Muscle layer of duodenum (tissue), 2 donors: ENCODE results near the gene C10orf90.

Experiments
- H3K27ac ChIP-seq: one replicate; pipeline ENCODE4 v1.7.0; 2013; ENCODE audit warnings: mild to moderate bottlenecking, low read length
- H3K27me3 ChIP-seq: one replicate; pipeline ENCODE4 v1.7.0; 2013; ENCODE audit warnings: low read depth, mild to moderate bottlenecking, control low read depth, low read length
- H3K36me3 ChIP-seq, 2 donors: one replicate each; pipeline ENCODE4 v1.7.0; 2013; ENCODE audit warnings: low read length in 2 of 2, control low read depth in 1 of 2, mild to moderate bottlenecking in 1 of 2; ENCODE audit not compliant: insufficient read depth in 2 of 2, control insufficient read depth in 1 of 2
- H3K4me1 ChIP-seq, 2 donors: one replicate each; pipeline ENCODE4 v1.7.0; 2013; ENCODE audit warnings: low read length in 2 of 2, mild to moderate bottlenecking in 2 of 2, control low read depth in 1 of 2, moderate library complexity in 1 of 2; ENCODE audit not compliant: insufficient read depth in 2 of 2, control insufficient read depth in 1 of 2
- H3K4me3 ChIP-seq, 2 donors: one replicate each; pipeline ENCODE4 v1.7.0; 2013; ENCODE audit warnings: low read length in 2 of 2, low read depth in 1 of 2, mild to moderate bottlenecking in 1 of 2
- H3K9me3 ChIP-seq, 2 donors: one replicate each; pipeline ENCODE4 v1.7.0; 2013; ENCODE audit warnings: low read length in 2 of 2, control low read depth in 1 of 2, mild to moderate bottlenecking in 1 of 2; ENCODE audit not compliant: control insufficient read depth in 1 of 2
- donor health status: healthy.

The C10orf90 gene

DNA sequence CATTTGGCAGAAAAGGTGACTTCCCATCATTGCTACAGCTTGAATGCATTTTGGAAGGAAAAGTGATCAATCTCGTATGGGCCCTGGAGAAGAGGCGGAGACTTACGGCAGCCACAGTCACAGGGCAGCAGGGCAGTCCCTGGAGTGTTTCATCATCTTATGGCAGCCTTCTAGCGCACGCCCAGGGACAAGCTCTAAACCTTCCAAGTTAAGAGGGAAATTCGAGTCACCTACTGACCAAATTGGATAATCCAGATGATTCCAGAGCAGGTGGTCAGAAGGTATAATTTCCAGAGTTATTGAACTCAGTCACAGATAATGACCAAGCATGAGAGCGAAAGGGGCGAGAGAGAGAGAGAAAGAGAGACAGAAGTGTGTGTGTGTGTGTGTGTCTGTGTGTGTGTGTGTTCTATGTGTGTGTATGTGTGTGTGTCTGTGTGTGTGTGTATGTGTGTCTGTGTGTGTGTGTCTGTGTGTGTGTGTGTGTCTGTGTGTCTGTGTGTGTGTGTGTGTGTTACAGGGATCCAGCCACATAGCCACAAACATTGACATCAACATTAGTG lies 158.5 kb downstream of the C10orf90 start:
- H3K4me3 ChIP-seq: no peak overlapping the region
- no peaks in the 10 kb centered on the region for H3K9me3 ChIP-seq
- H3K4me1 ChIP-seq: no peaks in the 10 kb centered on the region
- H3K27ac ChIP-seq: no peak overlapping the region
- no peaks in the 10 kb centered on the region for H3K27me3 ChIP-seq
- H3K36me3 ChIP-seq: no peaks in the 10 kb centered on the region

DNA sequence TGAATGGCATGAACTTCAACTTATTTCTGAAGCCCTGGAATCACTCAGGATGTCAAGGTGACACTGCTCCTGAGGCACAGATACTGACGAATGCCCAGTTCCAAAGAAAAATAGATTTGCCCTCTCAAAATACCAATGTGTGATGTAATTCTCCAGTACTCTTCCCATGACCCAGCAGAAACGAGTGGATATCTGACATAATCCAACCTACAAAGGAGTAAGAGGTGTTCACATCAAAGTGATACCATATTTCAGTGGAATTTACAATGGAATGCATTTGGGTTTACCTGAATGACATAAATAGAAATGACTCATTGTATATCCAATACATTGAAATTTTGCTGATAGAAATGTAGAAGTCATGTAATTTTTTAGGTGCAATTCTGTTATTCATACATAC lies 161.3 kb downstream of the C10orf90 start:
- Histone ChIP-seq H3K4me1 (no peaks in the 10 kb centered on the region), H3K9me3 (no peaks in the 10 kb centered on the region), H3K27ac (no peak overlapping the region), H3K36me3 (no peaks in the 10 kb centered on the region), H3K4me3 (no peak overlapping the region), H3K27me3 (no peaks in the 10 kb centered on the region)

DNA sequence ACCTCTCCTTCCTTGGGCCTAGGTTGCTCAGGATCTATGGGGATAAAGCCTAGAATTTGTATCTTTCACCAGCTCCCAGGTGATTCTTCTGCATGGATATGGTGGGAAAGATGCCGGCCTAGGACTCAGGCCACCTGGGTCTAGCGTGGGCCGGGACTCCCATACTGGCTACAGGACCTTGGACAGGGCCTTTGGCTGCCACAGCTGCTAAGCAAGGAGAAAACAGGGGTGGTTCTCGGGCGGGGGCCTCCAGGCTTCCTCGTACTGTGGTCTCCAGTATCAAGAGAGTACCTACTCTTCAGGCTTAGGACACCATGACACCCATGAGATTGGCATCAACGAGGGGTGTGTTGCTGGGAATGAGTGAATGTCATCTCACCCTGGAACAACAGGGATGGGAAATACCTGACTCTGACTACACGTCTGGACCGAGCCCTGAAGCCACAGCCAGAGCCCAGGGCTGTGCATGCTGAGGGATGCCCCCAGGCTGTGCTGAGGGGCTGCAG lies 161.9 kb downstream of the C10orf90 start:
- H3K4me1 ChIP-seq: no peaks in the 10 kb centered on the region
- no peaks in the 10 kb centered on the region for H3K27me3 ChIP-seq
- no peak overlapping the region for H3K4me3 ChIP-seq
- H3K27ac ChIP-seq: no peak overlapping the region
- H3K36me3 ChIP-seq: no peaks in the 10 kb centered on the region
- H3K9me3 ChIP-seq: no peaks in the 10 kb centered on the region

DNA sequence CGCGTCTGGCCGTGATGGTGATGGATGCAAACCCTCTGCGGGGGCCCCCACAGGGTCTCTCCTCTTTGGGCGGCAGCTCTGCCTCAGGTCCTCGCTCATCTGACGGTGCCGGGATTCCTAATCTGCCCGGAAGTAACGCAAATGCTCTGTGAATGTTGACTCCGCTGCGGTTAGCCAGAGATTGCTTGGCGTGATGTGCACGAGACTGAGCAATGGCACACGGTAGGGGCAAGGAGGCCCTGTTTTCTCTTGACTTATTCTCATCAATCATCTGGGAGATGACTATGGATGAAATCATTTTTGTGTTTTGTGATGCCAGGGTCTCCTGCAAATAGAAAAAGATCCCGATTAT lies 165.8 kb downstream of the C10orf90 start:
- Histone ChIP-seq H3K27me3 (no peaks in the 10 kb centered on the region), H3K4me1 (no peaks in the 10 kb centered on the region), H3K27ac (no peak overlapping the region), H3K4me3 (no peak overlapping the region), H3K36me3 (no peaks in the 10 kb centered on the region), H3K9me3 (no peaks in the 10 kb centered on the region)

DNA sequence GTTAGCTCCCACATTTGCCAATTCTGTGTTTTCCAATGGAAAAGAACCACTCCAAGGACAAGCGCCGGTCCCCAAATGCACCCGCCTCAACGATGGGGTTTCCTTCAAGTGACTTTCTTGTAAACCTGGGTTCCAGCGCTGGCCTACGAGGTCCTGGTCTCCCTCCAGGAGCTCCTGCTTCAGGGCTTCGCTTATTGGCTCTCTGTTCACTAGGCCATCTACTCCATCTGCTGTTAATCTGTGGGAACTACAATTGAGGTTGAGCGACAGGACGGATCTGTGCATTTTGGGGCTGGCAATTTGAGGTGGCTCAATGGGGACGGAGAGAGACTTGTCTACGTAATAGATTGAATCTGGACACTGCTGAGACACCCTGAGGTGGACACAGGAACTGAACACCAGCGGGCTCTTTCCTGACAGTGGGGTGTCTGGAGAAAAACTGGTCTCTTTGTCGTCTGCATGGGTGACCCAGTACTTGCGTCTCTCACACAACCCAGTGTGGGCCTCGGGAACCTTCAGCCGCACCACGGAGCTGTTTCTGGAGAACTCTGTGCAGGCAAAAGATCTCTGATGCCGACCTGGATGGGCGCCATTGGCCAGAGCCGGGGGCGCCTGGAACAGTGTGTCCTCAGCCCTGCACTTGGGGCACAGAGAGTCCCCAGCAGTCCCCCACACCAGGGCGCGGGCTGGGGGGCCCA lies 166.3 kb downstream of the C10orf90 start:
- Histone ChIP-seq H3K9me3 (no peaks in the 10 kb centered on the region), H3K27ac (no peak overlapping the region), H3K4me3 (no peak overlapping the region), H3K27me3 (no peaks in the 10 kb centered on the region), H3K36me3 (no peaks in the 10 kb centered on the region), H3K4me1 (no peaks in the 10 kb centered on the region)

DNA sequence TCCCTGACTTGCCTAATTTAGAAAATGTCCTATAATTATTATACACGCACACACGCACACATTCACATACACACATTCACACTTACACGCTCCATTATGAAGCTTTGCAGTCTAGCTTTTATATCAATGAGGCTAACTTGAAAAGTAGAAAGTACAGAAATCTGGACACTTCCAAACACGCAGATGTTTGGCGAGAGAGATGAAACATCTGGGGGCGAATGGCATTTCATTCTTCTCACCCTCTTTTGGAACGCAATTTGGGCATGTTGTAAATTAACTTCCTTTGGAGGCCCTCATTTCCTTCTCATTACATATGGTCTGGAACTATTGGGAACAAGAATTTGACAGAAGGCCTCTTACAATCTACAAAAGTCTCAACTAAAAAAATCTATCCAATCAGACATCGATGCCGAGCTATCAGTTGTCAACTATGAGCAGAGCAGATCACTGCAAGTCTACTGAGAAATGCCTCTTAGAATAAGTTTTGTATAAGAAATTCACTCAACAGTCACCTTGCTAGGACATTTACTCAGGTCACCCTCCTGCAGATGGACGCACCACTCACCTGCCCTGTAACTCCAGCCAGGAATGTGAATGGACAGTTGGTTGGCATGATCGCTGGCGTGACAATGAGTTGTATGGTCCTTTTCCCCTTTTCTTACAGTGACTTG lies 167.0 kb downstream of the C10orf90 start:
- no peak overlapping the region for H3K27ac ChIP-seq

DNA sequence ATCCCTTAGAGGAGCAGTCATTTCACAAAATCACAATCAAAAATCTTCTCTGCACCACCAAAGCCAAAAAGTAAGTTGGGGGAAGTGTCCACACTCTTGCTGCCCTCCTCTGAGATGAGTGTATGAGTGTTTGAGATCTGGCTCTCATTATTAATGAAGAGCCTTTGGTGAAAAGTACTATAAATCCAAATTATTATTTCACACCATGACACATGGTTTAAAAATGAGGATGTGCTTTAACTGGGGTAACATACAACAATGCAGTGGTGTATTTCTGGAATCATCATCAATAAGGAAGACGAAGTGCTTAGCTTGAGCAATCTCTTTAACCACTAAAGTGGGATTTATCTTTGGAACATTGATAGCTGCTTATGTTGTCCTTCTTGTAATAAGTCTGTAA lies 168.1 kb downstream of the C10orf90 start:
- Histone ChIP-seq H3K4me1 (no peaks in the 10 kb centered on the region), H3K9me3 (no peaks in the 10 kb centered on the region), H3K27me3 (no peaks in the 10 kb centered on the region), H3K4me3 (no peak overlapping the region), H3K27ac (no peak overlapping the region), H3K36me3 (no peaks in the 10 kb centered on the region)

More for the DNA sequence above, 167.0 kb downstream of the C10orf90 start:
- Histone ChIP-seq H3K9me3 (no peaks in the 10 kb centered on the region), H3K4me1 (no peaks in the 10 kb centered on the region), H3K4me3 (no peak overlapping the region), H3K36me3 (no peaks in the 10 kb centered on the region), H3K27me3 (no peaks in the 10 kb centered on the region)

DNA sequence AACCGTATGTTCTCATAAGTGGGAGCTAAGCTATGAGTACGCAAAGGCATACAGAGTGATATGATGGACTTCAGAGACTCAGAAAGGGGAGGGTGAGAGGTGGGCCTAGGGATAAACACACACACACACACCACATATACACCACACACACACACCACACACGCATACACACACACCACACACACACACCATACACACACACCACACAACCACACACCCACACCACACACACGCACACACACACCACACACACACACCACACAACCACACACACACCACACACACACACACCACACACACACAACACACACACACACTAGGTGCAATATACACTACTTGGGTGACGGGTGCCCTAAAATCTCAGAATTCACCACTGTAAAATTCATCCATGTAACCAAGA lies 168.7 kb downstream of the C10orf90 start:
- H3K9me3 ChIP-seq: no peaks in the 10 kb centered on the region
- no peaks in the 10 kb centered on the region for H3K36me3 ChIP-seq
- H3K4me3 ChIP-seq: no peak overlapping the region
- no peaks in the 10 kb centered on the region for H3K27me3 ChIP-seq
- no peak overlapping the region for H3K27ac ChIP-seq
- no peaks in the 10 kb centered on the region for H3K4me1 ChIP-seq

DNA sequence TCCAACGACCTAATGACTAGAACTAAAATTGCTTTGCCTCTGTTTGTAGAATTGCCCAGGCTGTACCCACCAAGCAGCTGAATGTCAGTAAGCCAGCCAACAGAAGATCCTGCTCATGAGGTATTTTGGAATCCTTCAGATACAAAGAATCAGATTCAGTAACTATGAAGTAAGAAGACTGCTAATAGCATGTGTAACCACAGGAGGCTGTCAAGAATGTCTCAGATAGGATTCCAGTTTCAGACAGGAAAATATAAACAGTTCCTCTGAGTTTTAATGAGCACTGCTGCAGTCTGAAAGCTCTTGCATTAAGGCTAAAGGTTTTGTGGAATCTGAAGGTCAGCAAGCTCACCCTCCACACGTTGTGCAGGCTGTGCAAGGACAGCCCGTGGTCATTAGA lies 169.6 kb downstream of the C10orf90 start:
- H3K27ac ChIP-seq: no peak overlapping the region
- no peaks in the 10 kb centered on the region for H3K4me1 ChIP-seq
- H3K36me3 ChIP-seq: no peaks in the 10 kb centered on the region
- H3K4me3 ChIP-seq: no peak overlapping the region
- no peaks in the 10 kb centered on the region for H3K27me3 ChIP-seq
- H3K9me3 ChIP-seq: no peaks in the 10 kb centered on the region

DNA sequence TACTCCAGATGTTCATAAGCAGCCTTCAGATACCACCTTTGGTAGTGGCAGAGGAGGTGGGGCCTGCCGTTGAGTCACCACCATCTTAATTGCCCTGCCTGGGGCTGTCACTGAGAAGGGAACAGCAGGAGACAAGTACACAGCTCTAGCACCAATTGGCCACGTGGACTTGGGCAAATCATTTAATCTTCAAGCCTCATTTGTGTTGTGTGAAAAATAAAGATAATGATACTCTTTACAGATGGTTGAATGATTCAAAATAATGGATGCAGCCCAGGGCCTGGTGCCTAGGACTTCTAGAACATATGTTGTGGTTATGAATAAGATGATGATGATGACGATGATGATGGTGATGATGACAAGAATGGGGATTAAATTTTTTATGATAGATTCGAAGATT lies 170.3 kb downstream of the C10orf90 start:
- H3K27me3 ChIP-seq: no peaks in the 10 kb centered on the region
- no peak overlapping the region for H3K4me3 ChIP-seq
- no peak overlapping the region for H3K27ac ChIP-seq
- no peaks in the 10 kb centered on the region for H3K4me1 ChIP-seq
- H3K9me3 ChIP-seq: no peaks in the 10 kb centered on the region
- no peaks in the 10 kb centered on the region for H3K36me3 ChIP-seq

DNA sequence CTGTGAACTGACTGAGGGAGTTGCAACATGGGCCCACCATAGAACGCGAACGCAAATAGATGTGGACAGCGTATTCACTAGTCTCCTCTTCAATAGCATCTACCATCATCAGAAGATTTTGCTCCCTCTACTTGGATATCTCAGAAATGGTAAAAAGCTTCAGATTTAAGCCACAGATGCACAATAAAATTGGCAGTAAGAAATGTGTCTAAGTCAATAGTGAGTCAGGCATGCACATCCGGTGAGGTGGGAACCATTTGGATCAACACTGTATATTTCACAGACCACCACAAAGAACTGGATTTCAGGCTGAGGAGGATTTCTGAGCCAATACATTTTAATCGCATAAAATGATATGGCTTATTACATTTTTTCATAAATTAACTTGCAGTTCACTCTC lies 170.7 kb downstream of the C10orf90 start:
- no peaks in the 10 kb centered on the region for H3K9me3 ChIP-seq

More for the DNA sequence above, 170.7 kb downstream of the C10orf90 start:
- Histone ChIP-seq H3K36me3 (no peaks in the 10 kb centered on the region), H3K4me1 (no peaks in the 10 kb centered on the region), H3K27ac (no peak overlapping the region), H3K4me3 (no peak overlapping the region), H3K27me3 (no peaks in the 10 kb centered on the region)
